Measurements from ENCODE around the gene CLCNKA.
"Not testable (repeated sequence)": the region's sequence is repeated elsewhere in the genome, so short reads cannot be mapped to it uniquely, and the experiment has no call there.

The CLCNKA gene

DNA sequence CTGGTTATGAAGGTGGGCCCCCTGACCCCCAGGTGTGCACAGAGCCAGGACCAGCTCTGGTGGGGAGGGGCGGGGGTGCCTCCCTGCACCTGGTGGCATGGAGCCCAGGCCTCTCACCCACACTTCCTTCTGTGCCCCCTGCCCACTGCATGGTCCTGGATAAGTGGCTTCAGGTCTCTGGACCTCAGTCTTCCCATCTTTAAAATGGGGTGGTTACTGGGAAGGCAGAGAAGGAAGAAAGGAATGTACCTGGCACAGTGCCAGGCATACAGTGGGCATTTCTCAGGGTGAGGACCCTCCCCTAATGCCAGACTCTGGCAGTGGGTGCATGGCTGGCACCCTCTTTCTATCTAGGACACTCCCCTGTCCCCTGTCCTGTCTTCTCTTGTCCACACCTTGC lies 7.5 kb downstream of the CLCNKA start:
- Histone ChIP-seq H3F3A (ENCODE audit: insufficient read depth, low read length) (no peaks in the 10 kb centered on the region), H3K27me3 (ENCODE audit: insufficient read depth, low read length) (0 out of 2 replicates have a peak, but pooled peaks cover 9% of the 10 kb centered on the region), H3K79me2 (ENCODE audit: insufficient read depth, low read length) (no peaks in the 10 kb centered on the region), H3K27ac (ENCODE audit: low read depth, low read length, poor library complexity, severe bottlenecking) (no peak overlapping the region), H3K4me2 (ENCODE audit: low read length) (no peak overlapping the region), H3K4me1 (ENCODE audit: insufficient read depth, low read length, severe bottlenecking) (no peaks in the 10 kb centered on the region), H4K20me1 (ENCODE audit: insufficient read depth, low read length) (no peaks in the 10 kb centered on the region), H3K9me3 (ENCODE audit: low read length) (no peaks in the 10 kb centered on the region), H3K4me3 (ENCODE audit: low read depth, low read length, poor library complexity, severe bottlenecking) (no peak overlapping the region), H3K36me3 (ENCODE audit: insufficient read depth, low read length) (no peaks in the 10 kb centered on the region), H2AFZ (ENCODE audit: low read length) (no peak overlapping the region), H3K9ac (ENCODE audit: low read length) (no peak overlapping the region), H3K9me2 (ENCODE audit: low read depth, low read length) (no peaks in the 10 kb centered on the region)
- no peak for TF ChIP-seq CTCF (IDR thresholded peaks at IDR 0.05; ENCODE audit: low read length)
- TF ChIP-seq EZH2 (IDR thresholded peaks at IDR 0.05; ENCODE audit: borderline replicate concordance, low read length), result no peak

- no peak overlapping the region for H3K4me3 ChIP-seq (ENCODE audit: low read depth, low read length, poor library complexity, severe bottlenecking)
- TF ChIP-seq CTCF (IDR thresholded peaks at IDR 0.05; ENCODE audit: low read length), result no peak
- TF ChIP-seq EZH2 (IDR thresholded peaks at IDR 0.05; ENCODE audit: borderline replicate concordance, low read length), result no peak
- no peaks in the 10 kb centered on the region for H3K36me3 ChIP-seq (ENCODE audit: insufficient read depth, low read length)
- no peaks in the 10 kb centered on the region for H3K9me2 ChIP-seq (ENCODE audit: low read depth, low read length)
- no peaks in the 10 kb centered on the region for H4K20me1 ChIP-seq (ENCODE audit: insufficient read depth, low read length)
- H3K27me3 ChIP-seq (ENCODE audit: insufficient read depth, low read length), result 0 out of 2 replicates have a peak, but pooled peaks cover 9% of the 10 kb centered on the region
- H3K4me1 ChIP-seq (ENCODE audit: insufficient read depth, low read length, severe bottlenecking), result no peaks in the 10 kb centered on the region
- no peaks in the 10 kb centered on the region for H3F3A ChIP-seq (ENCODE audit: insufficient read depth, low read length)
- no peak overlapping the region for H3K27ac ChIP-seq (ENCODE audit: low read depth, low read length, poor library complexity, severe bottlenecking)
- no peak overlapping the region for H3K9ac ChIP-seq (ENCODE audit: low read length)
- H3K79me2 ChIP-seq (ENCODE audit: insufficient read depth, low read length), result no peaks in the 10 kb centered on the region
- H3K9me3 ChIP-seq (ENCODE audit: low read length), result no peaks in the 10 kb centered on the region
- no peak overlapping the region for H3K4me2 ChIP-seq (ENCODE audit: low read length)
- no peak overlapping the region for H2AFZ ChIP-seq (ENCODE audit: low read length)
These were observed 9.7 kb downstream of the CLCNKA start for GRCh38 chr1:16031551-16031950.

- Histone ChIP-seq H3K27me3 (ENCODE audit: insufficient read depth, low read length) (0 out of 2 replicates have a peak, but pooled peaks cover 13% of the 10 kb centered on the region), H3K9me3 (ENCODE audit: low read length) (no peaks in the 10 kb centered on the region), H3K4me1 (ENCODE audit: insufficient read depth, low read length, severe bottlenecking) (no peaks in the 10 kb centered on the region), H3K4me2 (ENCODE audit: low read length) (no peak overlapping the region), H3K9me2 (ENCODE audit: low read depth, low read length) (no peaks in the 10 kb centered on the region), H3K27ac (ENCODE audit: low read depth, low read length, poor library complexity, severe bottlenecking) (no peak overlapping the region), H3K4me3 (ENCODE audit: low read depth, low read length, poor library complexity, severe bottlenecking) (no peak overlapping the region), H4K20me1 (ENCODE audit: insufficient read depth, low read length) (no peaks in the 10 kb centered on the region), H3K79me2 (ENCODE audit: insufficient read depth, low read length) (no peaks in the 10 kb centered on the region), H3K36me3 (ENCODE audit: insufficient read depth, low read length) (no peaks in the 10 kb centered on the region), H3K9ac (ENCODE audit: low read length) (no peak overlapping the region), H2AFZ (ENCODE audit: low read length) (no peak overlapping the region), H3F3A (ENCODE audit: insufficient read depth, low read length) (no peaks in the 10 kb centered on the region)
- TF ChIP-seq EZH2 (IDR thresholded peaks at IDR 0.05; ENCODE audit: borderline replicate concordance, low read length), result no peak
- peak; percentile 56 for TF ChIP-seq CTCF (IDR thresholded peaks at IDR 0.05; ENCODE audit: low read length)
These were observed 10.7 kb downstream of the CLCNKA start for GRCh38 chr1:16032388-16033102.

GRCh38 chr1:16033103-16033632 lies 11.3 kb downstream of the CLCNKA start:
- not testable (repeated sequence) for H3K27ac ChIP-seq (ENCODE audit: low read depth, low read length, poor library complexity, severe bottlenecking); H3K4me2 ChIP-seq (ENCODE audit: low read length); H4K20me1 ChIP-seq (ENCODE audit: insufficient read depth, low read length); H3K79me2 ChIP-seq (ENCODE audit: insufficient read depth, low read length); H3F3A ChIP-seq (ENCODE audit: insufficient read depth, low read length); H3K9me2 ChIP-seq (ENCODE audit: low read depth, low read length); H3K36me3 ChIP-seq (ENCODE audit: insufficient read depth, low read length); H3K9me3 ChIP-seq (ENCODE audit: low read length); H2AFZ ChIP-seq (ENCODE audit: low read length); H3K4me1 ChIP-seq (ENCODE audit: insufficient read depth, low read length, severe bottlenecking); H3K9ac ChIP-seq (ENCODE audit: low read length); H3K4me3 ChIP-seq (ENCODE audit: low read depth, low read length, poor library complexity, severe bottlenecking)
- 0 out of 2 replicates have a peak, but pooled peaks cover 13% of the 10 kb centered on the region for H3K27me3 ChIP-seq (ENCODE audit: insufficient read depth, low read length)

- H3K9me3 ChIP-seq (ENCODE audit: low read length); H3K9ac ChIP-seq (ENCODE audit: low read length); H3K79me2 ChIP-seq (ENCODE audit: insufficient read depth, low read length); H4K20me1 ChIP-seq (ENCODE audit: insufficient read depth, low read length); H3K27me3 ChIP-seq (ENCODE audit: insufficient read depth, low read length); H3K4me2 ChIP-seq (ENCODE audit: low read length); H3K9me2 ChIP-seq (ENCODE audit: low read depth, low read length); H3F3A ChIP-seq (ENCODE audit: insufficient read depth, low read length); H2AFZ ChIP-seq (ENCODE audit: low read length); H3K27ac ChIP-seq (ENCODE audit: low read depth, low read length, poor library complexity, severe bottlenecking); H3K4me1 ChIP-seq (ENCODE audit: insufficient read depth, low read length, severe bottlenecking); H3K4me3 ChIP-seq (ENCODE audit: low read depth, low read length, poor library complexity, severe bottlenecking); H3K36me3 ChIP-seq (ENCODE audit: insufficient read depth, low read length): not testable (repeated sequence)
These were observed 14.6 kb downstream of the CLCNKA start for GRCh38 chr1:16036461-16036860.

All from OCI-LY1 (cell line).